Heart left ventricle (tissue), 13 donors: ENCODE measurements around the gene GPR157.

Experiments used
- POLR2A ChIP-seq, 2 donors: fragments of 450-650 bp; IDR thresholded peaks; one replicate each; pipeline ENCODE4 v1.6.1; 2017; ENCODE audit warnings: antibody characterized with exemption in 2 of 2, mild to moderate bottlenecking in 2 of 2, moderate library complexity in 2 of 2
- TF ChIP-seq, protein P1 (sequence below), 12 donors: fragments of 200-600 bp; sonication (generic) in 4 of 12; IDR thresholded peaks; one replicate each; pipeline versions ENCODE4 v1.5.0 to v1.8.0; 2018 to 2022; ENCODE audit warnings: antibody characterized with exemption in 12 of 12, mild to moderate bottlenecking in 5 of 12
- donor health status: ischemic (EF 13 %, LVEDD 7.1; RV severe dilation, severe dysfunction).
- donor health status: DM: no; HTN: yes; CAD: no.
- donor health status: DM: no; HTN: no; CAD: no.
- donor health status: ischemic (EF 25% LVEDD 6.9; RV normal size, moderate dysfunction).
- donor health status: ischemic (EF 25% LVEDD 5.7; RV mildly dilated, moderate dysfunction).
- donor health status: ischemic (EF 35%, LVEDD 5.7; RV mildly dilated, moderate dysfunction).
- donor health status: nonischemic (EF 11% LVEDD 7.7; RV severe dilation, severe dysfunction).
- donor health status: DM: yes; HTN: yes; CAD: no.
- donor health status: PGD.
- donor health status: ischemic (EF 29% LVEDD 5.4; RV normal size, mild dysfunction).
- donor health status: nonischemic (EF 23%, LVEDD 6.1; RV moderate dilation, normal function).

DNA sequence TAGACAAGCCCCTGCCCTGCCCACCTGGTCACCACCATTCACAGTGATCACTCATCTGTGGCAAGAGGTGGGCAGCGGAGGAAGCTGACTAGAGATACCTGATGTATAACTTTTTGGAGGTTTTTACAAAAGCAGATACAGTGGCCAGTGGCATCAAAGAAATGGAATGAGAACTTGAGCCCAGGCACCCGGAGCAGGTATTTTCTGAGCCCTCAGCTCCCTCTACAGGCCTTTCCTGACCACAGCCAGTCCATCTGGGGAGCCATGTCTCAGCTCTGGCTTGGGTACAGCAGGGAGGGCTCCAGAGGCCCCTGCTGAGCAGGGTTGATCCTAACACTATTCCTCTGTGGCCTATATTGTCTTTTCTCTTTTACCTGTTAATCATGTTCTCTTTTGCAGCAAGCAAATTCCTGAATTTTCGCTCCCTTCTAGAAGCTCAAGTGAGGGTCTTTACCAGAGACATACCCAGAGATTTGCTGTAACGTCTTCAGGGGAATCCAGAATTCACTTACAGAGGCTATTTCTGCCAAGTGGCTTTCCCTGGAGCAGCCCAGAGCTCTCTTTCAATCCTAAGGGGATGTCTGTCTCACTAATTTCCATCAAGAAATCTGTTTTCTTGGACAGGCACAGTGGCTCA lies 27.3 kb downstream of the GPR157 start:
- TF ChIP-seq, protein P1, sequence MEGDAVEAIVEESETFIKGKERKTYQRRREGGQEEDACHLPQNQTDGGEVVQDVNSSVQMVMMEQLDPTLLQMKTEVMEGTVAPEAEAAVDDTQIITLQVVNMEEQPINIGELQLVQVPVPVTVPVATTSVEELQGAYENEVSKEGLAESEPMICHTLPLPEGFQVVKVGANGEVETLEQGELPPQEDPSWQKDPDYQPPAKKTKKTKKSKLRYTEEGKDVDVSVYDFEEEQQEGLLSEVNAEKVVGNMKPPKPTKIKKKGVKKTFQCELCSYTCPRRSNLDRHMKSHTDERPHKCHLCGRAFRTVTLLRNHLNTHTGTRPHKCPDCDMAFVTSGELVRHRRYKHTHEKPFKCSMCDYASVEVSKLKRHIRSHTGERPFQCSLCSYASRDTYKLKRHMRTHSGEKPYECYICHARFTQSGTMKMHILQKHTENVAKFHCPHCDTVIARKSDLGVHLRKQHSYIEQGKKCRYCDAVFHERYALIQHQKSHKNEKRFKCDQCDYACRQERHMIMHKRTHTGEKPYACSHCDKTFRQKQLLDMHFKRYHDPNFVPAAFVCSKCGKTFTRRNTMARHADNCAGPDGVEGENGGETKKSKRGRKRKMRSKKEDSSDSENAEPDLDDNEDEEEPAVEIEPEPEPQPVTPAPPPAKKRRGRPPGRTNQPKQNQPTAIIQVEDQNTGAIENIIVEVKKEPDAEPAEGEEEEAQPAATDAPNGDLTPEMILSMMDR (IDR thresholded peaks at IDR 0.05): peak; percentile 17 to 69 (median 58)
- TF ChIP-seq POLR2A (IDR thresholded peaks at IDR 0.05): no peak
